Nasal cavity respiratory epithelium epithelial cell of viscerocranial mucosa (primary cell): ENCODE results near the gene ABHD8. TPM values are rescaled to one million over a fixed set of nuclear protein-coding genes. Genes with fewer than 3 reads are reported as not detected.

ENCODE experiments used
- total RNA-seq: library from RNA; depleted of rRNA; stranded (reverse); fragments of >200 nt; gene quantifications from 2 replicates; pipeline ENCODE4 v1.2.3, GENCODE V29; 2014

ABHD8 gene
- total RNA-seq = 7.5 and 13.8 TPM in 2 replicates

DNA sequence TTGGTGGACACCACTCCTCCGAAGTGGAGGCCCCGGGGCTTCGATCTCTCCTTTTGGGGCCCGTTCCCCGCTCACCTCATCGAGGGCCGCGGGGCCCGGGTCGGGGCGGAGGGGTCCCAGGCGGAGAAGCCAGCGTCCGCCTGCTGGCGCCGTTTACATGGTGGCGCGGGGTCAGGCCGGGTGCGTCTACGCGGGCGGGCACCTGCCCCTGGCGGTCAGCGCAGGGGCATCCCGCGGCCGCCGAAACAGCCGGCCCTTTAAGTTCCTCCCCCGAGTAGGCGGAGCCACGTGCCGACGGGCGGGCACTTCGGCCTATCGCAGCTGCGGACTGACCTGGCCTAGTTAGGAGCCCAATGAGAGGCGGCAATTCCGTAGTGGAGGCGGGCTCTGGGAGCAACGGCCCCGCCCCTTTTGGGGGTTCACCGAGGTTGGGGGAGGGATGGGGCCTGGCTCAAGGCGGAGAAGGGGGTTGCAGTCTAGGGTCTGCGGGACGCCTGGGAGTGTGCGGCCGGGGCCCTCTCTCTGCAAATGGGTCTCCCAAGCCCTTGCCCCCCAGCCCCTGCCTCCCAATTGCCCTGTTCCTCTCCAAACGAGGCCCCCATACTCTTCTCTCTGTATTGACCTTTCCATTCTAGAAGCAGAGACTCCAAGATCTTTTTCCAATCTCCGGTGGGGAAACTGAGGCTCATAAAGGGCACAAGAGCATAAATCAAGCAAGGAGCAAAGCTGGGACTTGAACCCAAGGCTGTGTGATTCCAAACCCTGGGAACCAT is at the start of gene ABHD8:
Gene ABHD8, minus strand, starts transcription at position 259 of the 773 bp plus-strand sequence. CDS start 1,809 bp downstream, outside the sequence.

DNA sequence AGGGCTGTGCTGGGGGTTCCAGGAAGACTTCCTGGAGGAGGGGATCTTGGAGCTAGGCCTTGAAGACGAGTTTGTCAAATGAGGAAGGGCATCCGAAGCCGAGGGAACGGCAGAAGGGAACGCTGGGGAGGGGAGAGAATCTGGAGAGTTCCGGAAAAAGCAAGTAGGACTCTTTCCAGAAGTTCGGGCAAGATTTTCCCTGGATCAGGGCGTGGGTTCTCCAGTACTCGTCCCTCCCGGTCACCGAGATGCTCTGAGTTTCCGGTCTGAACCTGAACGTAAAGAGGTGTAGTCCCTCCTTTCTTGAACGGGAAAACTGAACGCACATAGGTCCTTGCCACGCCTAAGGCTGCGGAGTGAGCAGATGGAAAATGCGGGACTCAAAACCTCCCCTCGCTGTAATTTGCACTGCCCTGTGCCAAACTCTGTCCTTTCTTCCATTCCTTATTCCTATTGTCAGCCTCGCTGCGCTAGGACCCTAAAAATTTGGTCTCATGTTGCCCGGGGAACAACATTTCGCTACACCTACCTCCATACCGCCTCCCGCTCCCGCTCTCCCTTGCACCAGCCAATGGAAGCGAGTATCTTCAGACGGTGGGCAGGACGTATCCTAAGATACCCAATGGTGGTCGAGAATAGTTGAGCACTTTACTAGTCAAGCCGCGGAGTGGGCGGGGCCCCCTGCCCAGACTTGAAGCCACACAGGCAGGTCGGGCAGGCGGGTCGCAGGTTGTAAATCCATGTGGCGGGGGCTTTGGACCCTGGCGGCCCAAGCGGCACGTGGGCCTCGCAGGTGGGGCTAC is 33.8 kb upstream of the ABHD8 start, which contains the start of gene GTPBP3:
Gene GTPBP3, plus strand, starts transcription at position 682 of the 803 bp plus-strand sequence. Its CDS starts 59 bp downstream, at position 741.

GRCh38 chr19:17334414-17335409 is 31.5 kb upstream of the ABHD8 start, which contains the start of gene ANO8:
ANO8 (minus strand) TSS chr19:17334855; CDS start chr19:17334670, 185 bp downstream.

GRCh38 chr19:17309198-17309964 is 6.2 kb upstream of the ABHD8 start, which contains the start of gene DDA1:
DDA1 (plus strand) TSS chr19:17309563; CDS start chr19:17309655, 92 bp downstream.

GRCh38 chr19:17305517-17306284 is 2.5 kb upstream of the ABHD8 start, which contains the start of gene MRPL34:
MRPL34 (plus strand) TSS chr19:17305872; CDS start chr19:17305893, 21 bp downstream.

GRCh38 chr19:17281391-17282304 is 21.6 kb downstream of the ABHD8 start, which contains the start of gene ANKLE1:
ANKLE1 (plus strand) TSS chr19:17281901; CDS start chr19:17281921, 20 bp downstream.

DNA sequence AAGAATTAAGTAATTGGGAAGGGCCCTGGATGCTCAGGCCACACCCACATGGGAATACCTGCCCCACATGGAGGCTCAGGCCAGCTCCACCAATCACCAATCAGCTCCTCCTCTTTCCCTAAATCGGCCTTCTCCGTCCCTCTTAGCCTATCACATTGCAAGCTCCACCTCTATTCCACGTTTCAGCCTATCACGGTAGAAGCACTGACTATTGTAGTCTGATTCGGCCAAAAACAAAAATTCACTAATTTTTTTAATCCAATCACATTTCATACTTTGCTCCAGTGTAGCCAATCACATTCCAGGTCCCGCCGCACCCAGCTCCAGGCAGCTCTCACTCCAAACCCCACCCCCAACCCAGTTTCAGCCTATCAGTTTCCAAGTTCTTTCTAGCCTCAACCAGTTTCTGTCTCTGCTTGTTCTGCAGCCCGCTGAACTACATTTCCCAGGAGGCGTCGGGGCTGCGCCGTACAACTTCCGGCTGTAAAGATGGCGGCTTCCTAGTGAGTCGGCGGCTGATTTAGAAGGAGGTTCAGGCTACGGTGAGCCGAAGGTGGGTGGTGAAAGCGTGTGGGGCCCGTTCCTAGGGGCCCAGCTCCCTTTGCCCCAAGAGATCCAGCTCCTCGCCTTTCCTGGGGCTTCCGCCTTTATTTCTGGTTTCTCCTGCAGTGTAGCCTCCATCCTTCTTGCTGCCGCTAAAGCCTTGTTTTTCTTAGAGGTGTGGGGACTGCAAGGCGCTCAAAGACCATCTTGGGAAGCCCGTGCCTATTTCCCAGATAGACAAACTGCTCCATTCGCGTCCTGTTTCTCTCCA is 36.0 kb downstream of the ABHD8 start, which contains the start of gene BABAM1:
Gene BABAM1, plus strand, starts transcription at position 469 of the 814 bp plus-strand sequence. CDS start 1,364 bp downstream, outside the sequence.

GRCh38 chr19:17264641-17264979 is 38.6 kb downstream of the ABHD8 start, which contains the start of gene USHBP1:
USHBP1 (minus strand) TSS chr19:17264745; CDS start chr19:17264299, 446 bp downstream.

DNA sequence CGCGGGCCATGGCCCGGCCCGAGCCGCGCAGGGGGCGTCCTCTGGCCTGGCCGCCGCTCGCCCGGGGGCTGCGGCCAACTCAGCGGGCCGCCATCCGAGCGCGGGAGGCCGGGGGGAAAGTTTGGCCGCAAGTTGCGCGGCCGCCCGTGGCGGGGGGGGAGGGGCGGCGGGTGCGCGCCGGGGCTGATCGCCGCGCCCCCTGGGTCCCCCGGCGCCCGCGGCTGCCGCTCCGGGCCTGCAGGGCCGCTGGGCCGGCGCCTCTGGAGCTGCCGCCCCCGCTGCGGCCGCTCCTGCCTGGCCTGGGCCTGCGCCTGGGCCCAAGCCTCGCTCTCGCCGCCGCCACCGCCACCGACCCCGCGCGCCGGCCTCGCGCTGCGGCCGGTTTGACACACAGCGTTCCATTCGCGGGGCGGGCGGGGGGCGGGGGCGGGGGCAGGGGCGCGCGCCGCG is 57.7 kb downstream of the ABHD8 start, which contains the start of gene NR2F6:
Gene NR2F6, minus strand, starts transcription at position 385 of the 450 bp plus-strand sequence. CDS start 699 bp downstream, outside the sequence.

Other genes starting within 250 kb of the ABHD8 start
- gene HAUS8, start 228.0 kb downstream of the ABHD8 start, total RNA-seq = 1.7 and 2.0 TPM in 2 replicates
- 20.2 and 38.2 TPM in 2 replicates for gene MYO9B, start 227.6 kb downstream of the ABHD8 start, total RNA-seq
- gene USE1, start 88.1 kb downstream of the ABHD8 start, total RNA-seq = 9.6 and 12.5 TPM in 2 replicates
- gene OCEL1, start 77.2 kb downstream of the ABHD8 start, total RNA-seq = 1.4 and 2.1 TPM in 2 replicates
- 68.0 and 99.5 TPM in 2 replicates for gene NR2F6, start 57.5 kb downstream of the ABHD8 start, total RNA-seq
- not detected in 2 replicates for gene USHBP1, start 38.7 kb downstream of the ABHD8 start, total RNA-seq
- gene BABAM1, start 36.0 kb downstream of the ABHD8 start, total RNA-seq = 48.9 and 67.7 TPM in 2 replicates
- 0.64 and 0.68 TPM in 2 replicates for gene ANKLE1, start 21.5 kb downstream of the ABHD8 start, total RNA-seq
- gene MRPL34, start 2.4 kb upstream of the ABHD8 start, total RNA-seq = 42.2 and 55.4 TPM in 2 replicates
- 15.0 and 38.4 TPM in 2 replicates for gene DDA1, start 6.1 kb upstream of the ABHD8 start, total RNA-seq
- 3.4 and 7.6 TPM in 2 replicates for gene ANO8, start 31.4 kb upstream of the ABHD8 start, total RNA-seq
- 20.8 and 25.2 TPM in 2 replicates for gene GTPBP3, start 34.1 kb upstream of the ABHD8 start, total RNA-seq
- gene PLVAP, start 73.9 kb upstream of the ABHD8 start, total RNA-seq = not detected in 2 replicates
- gene CCDC194, start 90.8 kb upstream of the ABHD8 start, total RNA-seq = 0.07 TPM in 1 of 2 replicates, not detected in the other
- 1.7 and 34.3 TPM in 2 replicates for gene BST2, start 102.2 kb upstream of the ABHD8 start, total RNA-seq
- gene MVB12A, start 116.6 kb upstream of the ABHD8 start, total RNA-seq = 21.4 and 21.9 TPM in 2 replicates
- 0.21 TPM in 1 of 2 replicates, not detected in the other for gene TMEM221, start 145.2 kb upstream of the ABHD8 start, total RNA-seq
- not detected in 2 replicates for gene NXNL1, start 157.5 kb upstream of the ABHD8 start, total RNA-seq
- gene SLC27A1, start 167.1 kb upstream of the ABHD8 start, total RNA-seq = 6.5 and 19.6 TPM in 2 replicates
- gene PGLS, start 208.2 kb upstream of the ABHD8 start, total RNA-seq = 42.0 and 66.7 TPM in 2 replicates